ENCODE results near the gene ARHGAP24. TPM values are rescaled to one million over a fixed set of nuclear protein-coding genes. Genes with fewer than 3 reads are reported as not detected.

ARHGAP24 gene
- total RNA-seq, 1 donor from 2014 or later, result 10.9 TPM

- H3K9me3 Mint-ChIP-seq, result peaks cover 4% of the 10 kb centered on the region
- H3K27ac Mint-ChIP-seq, result no peak overlapping the region
- no peak for TF ChIP-seq CTCF (conservative IDR thresholded peaks at IDR 0.05)
- DNase-seq (ENCODE audit: extremely low spot score, unreplicated experiment), result no peak
- H3K36me3 Mint-ChIP-seq, result peaks cover 9% of the 10 kb centered on the region
- H3K4me3 Mint-ChIP-seq, result no peak overlapping the region
- peaks cover 9% of the 10 kb centered on the region for H3K4me1 Mint-ChIP-seq (ENCODE audit: unreplicated experiment)
- H3K27me3 Mint-ChIP-seq, result no peaks in the 10 kb centered on the region
Observed at GRCh38 chr4:85966373-85966772, 491.4 kb downstream of the ARHGAP24 start.

- H3K27me3 Mint-ChIP-seq, result no peaks in the 10 kb centered on the region
- peaks cover 4% of the 10 kb centered on the region for H3K9me3 Mint-ChIP-seq
- no peak for DNase-seq (ENCODE audit: extremely low spot score, unreplicated experiment)
- H3K27ac Mint-ChIP-seq, result no peak overlapping the region
- TF ChIP-seq CTCF (conservative IDR thresholded peaks at IDR 0.05), result no peak
- no peak overlapping the region for H3K4me3 Mint-ChIP-seq
- peaks cover 9% of the 10 kb centered on the region for H3K36me3 Mint-ChIP-seq
- peaks cover 9% of the 10 kb centered on the region for H3K4me1 Mint-ChIP-seq (ENCODE audit: unreplicated experiment)
Observed at GRCh38 chr4:85967872-85968271, 492.9 kb downstream of the ARHGAP24 start.

GRCh38 chr4:85968945-85969819 is 494.2 kb downstream of the ARHGAP24 start:
- no peak overlapping the region for H3K27ac Mint-ChIP-seq
- peaks cover 8% of the 10 kb centered on the region for H3K36me3 Mint-ChIP-seq
- peaks cover 9% of the 10 kb centered on the region for H3K4me1 Mint-ChIP-seq (ENCODE audit: unreplicated experiment)
- TF ChIP-seq CTCF (conservative IDR thresholded peaks at IDR 0.05), result peak; percentile 80
- no peak overlapping the region for H3K4me3 Mint-ChIP-seq
- no peak for DNase-seq (ENCODE audit: extremely low spot score, unreplicated experiment)
- no peaks in the 10 kb centered on the region for H3K27me3 Mint-ChIP-seq
- peaks cover 3% of the 10 kb centered on the region for H3K9me3 Mint-ChIP-seq

GRCh38 chr4:85970535-85970934 is 495.6 kb downstream of the ARHGAP24 start:
- no peaks in the 10 kb centered on the region for H3K9me3 Mint-ChIP-seq
- no peak overlapping the region for H3K4me3 Mint-ChIP-seq
- H3K27me3 Mint-ChIP-seq, result no peaks in the 10 kb centered on the region
- no peak overlapping the region for H3K27ac Mint-ChIP-seq
- H3K36me3 Mint-ChIP-seq, result no peaks in the 10 kb centered on the region
- DNase-seq (ENCODE audit: extremely low spot score, unreplicated experiment), result no peak
- TF ChIP-seq CTCF (conservative IDR thresholded peaks at IDR 0.05), result no peak
- H3K4me1 Mint-ChIP-seq (ENCODE audit: unreplicated experiment), result peaks cover 9% of the 10 kb centered on the region

GRCh38 chr4:85979276-85979675 is 504.3 kb downstream of the ARHGAP24 start:
- Mint-ChIP-seq H3K4me1 (ENCODE audit: unreplicated experiment) (peaks cover 5% of the 10 kb centered on the region), H3K36me3 (no peaks in the 10 kb centered on the region), H3K4me3 (no peak overlapping the region), H3K27ac (no peak overlapping the region), H3K9me3 (no peaks in the 10 kb centered on the region), H3K27me3 (no peaks in the 10 kb centered on the region)
- no peak for DNase-seq (ENCODE audit: extremely low spot score, unreplicated experiment)
- no peak for TF ChIP-seq CTCF (conservative IDR thresholded peaks at IDR 0.05)

Data from type B pancreatic cell (in vitro differentiated cells).